ENCODE data around the gene FNDC3B.

FNDC3B gene

DNA sequence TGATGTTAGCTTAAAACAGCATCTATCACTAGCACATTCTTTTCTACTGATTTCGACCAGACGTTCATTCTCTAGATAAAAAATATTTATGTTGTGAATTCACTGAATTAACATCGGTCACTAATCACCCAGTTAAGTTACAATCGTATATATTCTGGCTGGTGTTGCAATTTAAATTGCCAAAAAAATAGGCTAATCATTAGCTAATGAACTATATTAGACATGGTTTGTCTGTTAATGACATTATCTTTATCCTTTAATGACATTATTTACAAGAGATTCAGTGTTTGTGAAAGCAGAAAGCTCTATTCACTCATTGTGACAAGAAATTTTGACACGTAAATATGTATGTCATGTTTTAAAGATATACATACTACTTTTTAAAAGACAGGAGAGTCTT, 402.2 kb downstream of the FNDC3B start:
- DNase-seq = no peak

DNA sequence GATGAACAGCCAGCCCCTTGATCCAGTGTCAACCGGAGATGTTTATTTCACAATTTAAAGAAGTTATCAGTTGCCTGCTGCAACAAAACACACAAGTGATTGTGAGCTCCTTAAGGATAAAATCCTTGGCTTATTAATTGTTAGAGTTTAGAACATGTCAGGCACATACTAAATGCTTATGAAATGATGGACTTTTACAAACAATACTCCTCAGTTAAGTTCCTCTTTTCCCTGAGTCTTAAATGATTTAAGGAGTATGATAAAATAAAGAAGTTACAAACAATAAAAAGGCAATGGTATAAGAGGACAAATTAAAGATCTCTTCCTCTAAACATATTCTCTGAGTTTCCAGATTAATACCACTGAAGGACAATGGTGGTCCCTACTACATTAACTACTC, 403.2 kb downstream of the FNDC3B start:
- DNase-seq = no peak

DNA sequence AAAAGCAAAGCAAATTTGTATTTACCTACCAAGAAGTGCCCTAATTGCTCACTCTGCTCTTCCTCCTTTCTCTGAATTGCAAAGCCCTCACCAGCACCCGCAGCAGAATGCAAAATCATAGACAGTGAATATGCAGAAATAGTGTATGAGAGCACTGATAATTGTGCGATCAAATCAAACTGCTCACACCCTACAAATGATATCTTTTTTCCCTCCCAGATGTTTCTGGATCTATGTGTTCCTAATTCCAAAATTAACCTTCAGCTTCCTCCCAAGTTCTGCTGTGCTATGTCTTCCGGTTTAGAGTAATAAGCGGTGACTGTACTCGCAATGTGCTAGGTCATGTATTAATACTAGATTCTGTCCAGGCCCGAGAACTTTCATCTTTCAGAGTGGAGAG, 405.4 kb downstream of the FNDC3B start:
- no peak for DNase-seq

DNA sequence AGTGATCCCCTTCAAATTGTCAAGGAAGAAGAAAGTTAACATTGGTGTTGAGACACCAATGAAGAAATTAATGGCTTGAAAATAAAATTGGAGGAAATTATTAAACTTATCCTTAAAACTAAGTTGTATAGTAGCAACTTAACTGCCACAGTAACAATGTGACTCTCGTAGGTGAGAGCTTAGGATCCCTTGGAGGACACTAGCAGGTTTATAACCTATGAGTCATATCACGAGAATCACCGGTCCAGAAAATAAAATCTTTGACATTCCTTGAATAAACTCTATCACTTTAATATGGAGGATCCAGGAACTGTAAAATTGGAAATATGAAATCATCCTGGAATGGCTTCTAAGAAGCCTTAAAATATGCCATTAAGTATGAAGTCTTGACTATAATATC, 406.8 kb downstream of the FNDC3B start:
- DNase-seq = no peak

DNA sequence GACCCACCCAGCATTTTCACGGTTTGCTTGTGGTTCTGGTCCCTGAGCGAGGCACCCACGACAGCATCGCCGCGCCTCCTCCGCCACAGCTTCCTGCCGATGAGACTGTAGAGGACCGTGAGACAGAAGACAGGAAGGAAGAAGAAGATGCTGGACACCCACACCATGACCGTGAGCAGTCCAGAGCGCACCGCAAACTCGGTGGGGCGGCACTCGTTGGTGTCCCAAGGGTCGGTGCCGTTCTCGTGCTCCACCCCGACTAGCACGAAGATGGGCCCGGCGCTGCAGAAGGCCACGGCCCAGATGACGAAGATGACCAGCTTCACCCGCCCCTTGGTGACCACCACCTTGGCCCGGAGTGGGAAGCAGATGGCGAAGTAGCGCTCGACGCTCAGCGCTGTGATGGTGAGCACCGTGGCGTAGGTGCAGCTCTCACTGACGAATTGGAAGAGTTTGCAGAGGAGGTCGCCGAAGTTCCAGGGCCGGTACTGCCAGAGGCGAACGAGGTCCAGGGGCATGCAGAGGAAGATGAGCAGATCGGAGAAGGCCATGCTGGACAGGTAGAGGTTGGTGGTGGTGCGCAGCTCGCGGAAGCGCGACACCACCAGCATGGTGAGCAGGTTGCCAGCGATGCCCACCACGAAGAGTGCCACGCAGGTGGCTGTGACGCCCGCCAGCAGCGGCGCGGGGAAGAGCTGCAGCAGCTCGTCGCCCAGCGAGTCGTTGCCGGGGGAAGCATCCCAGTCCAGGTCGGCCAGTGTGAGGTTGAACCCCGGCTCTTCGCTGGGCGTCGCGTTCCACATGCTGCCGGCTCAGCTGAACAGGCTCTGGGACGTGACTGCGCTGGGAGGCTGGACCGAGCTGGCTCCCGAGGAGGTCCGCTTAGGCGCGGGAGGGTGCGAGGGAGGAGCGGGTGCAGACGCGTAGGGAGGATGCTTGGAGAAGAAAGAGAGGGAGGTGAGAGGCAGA, 408.5 kb downstream of the FNDC3B start, which contains the start of gene GHSR:
GHSR (minus strand) TSS at position 846 of the 969 bp plus-strand sequence; CDS start at position 803, 43 bp downstream.
- DNase-seq = no peak

DNA sequence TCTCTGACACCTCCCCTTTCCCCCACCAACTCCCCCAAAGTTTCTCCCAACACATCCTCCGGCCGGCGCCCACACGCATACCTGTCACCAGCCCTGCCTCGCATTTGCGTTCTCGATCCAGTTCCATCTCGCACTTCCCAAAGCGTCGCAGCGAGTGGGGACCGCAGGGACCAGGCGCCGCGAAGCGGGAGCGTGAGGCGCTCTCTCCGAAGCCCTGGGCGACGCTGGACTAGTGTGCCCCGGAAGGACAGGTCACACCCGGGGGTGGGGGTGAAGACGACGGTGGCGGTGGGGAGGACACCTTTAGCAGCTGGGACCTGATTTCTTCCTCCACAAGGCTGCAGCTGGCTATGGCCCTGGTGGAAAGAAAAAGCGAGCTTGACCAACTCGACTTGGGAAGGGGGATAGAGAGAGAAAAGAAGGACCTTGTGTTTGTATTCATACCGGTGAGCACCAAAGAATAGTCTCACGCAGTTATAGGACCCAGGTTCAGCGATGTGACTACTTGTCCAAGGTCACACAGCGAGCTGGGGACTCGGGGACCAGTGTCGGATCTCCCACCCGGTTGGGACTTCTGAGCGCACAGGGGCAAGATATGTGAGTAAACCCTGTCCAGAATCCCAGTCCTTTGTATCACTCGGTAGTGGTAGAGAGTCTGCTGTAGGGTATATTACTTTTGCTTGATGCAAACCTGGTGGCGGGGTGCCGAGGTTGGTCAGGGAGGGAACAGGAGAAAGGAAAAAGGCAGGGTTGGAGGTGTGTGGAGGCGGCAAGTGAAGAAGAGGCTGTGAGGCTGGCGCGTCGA, 409.5 kb downstream of the FNDC3B start:
- no peak for DNase-seq

DNA sequence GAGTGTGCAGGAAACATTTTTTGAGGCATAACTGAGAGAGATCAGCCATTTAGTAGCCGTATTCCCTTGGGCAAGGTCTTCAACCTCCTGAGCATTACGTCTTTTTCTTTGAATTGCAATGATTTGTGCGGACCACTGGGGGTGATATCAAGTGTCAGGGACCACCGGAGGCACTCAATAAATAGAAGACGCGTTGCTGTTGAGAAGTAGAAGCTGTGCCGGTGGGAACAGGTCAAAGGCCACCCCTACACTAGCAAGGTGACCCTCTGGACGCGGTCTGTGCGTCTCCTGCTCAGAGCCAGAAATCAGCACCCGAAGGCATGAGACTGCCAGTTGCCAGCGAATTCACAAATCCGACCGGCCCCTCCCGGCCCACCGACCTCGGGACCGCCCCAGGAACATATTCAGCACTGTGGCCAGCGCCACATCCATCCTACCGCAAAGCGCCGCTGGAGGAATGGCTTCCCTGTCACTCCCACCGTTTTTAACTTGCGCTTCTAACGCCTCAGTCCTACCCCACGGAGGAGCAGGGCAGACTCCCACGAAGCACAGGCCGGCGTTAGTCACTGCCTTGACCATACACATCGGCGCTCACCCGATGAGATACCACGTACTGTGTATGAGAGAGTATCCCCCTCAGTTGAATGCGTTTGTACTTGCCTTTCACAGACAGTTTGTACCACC, 410.2 kb downstream of the FNDC3B start:
- DNase-seq = no peak

All from NCI-H2171 treated with DMSO at 0.1 percent for 48 hours (cell line).